Activated naive CD8-positive, alpha-beta T cell treated with anti-CD3 and anti-CD28 coated beads, Interleukin-2, amount 10 ng/mL, durations not matched to agents 7 days and 5 days (primary cell): Measurements from ENCODE around the gene C1QTNF1. TPM values are rescaled to one million over a fixed set of nuclear protein-coding genes. Genes with fewer than 3 reads are reported as not detected.
"Not testable (repeated sequence)": the region's sequence is repeated elsewhere in the genome, so short reads cannot be mapped to it uniquely, and the experiment has no call there.

Experiments used
- ATAC-seq: fragments of 150-1000 bp; cut with Tn5 transposase; one replicate; pipeline ENCODE4 v1.10.0; 2021; ENCODE audit warnings: low read depth, moderate library complexity
- POLR2A ChIA-PET: fragments of 350-600 bp; sonication (Branson Sonifier 250); formaldehyde crosslinking; loops from one replicate; lab custom pipeline; 2021; ENCODE audit warnings: antibody characterized with exemption; lab: Charles Lee
- DNase-seq: peaks from one replicate; pipeline ENCODE4 v3.0.0; 2021
- H3K27ac Mint-ChIP-seq: one replicate; pipeline ENCODE4 v1.8.0; 2022; ENCODE audit warnings: mild to moderate bottlenecking, mixed read lengths
- H3K27me3 Mint-ChIP-seq: one replicate; pipeline ENCODE4 v1.8.0; 2022; ENCODE audit warnings: mild to moderate bottlenecking, moderate library complexity, mixed read lengths
- H3K36me3 Mint-ChIP-seq: one replicate; pipeline ENCODE4 v1.8.0; 2021; ENCODE audit warnings: mild to moderate bottlenecking, mixed read lengths
- H3K4me1 Mint-ChIP-seq: one replicate; pipeline ENCODE4 v1.8.0; 2021; ENCODE audit warnings: mixed read lengths
- H3K4me3 Mint-ChIP-seq: one replicate; pipeline ENCODE4 v1.8.0; 2022; ENCODE audit warnings: mild to moderate bottlenecking, moderate library complexity, mixed read lengths
- H3K9me3 Mint-ChIP-seq: one replicate; pipeline ENCODE4 v1.8.0; 2021; ENCODE audit warnings: mixed read lengths
- total RNA-seq, 2 experiments: library from RNA; stranded (reverse); gene quantifications; one replicate each; pipeline ENCODE4 v1.2.3, GENCODE V29; 2021

The C1QTNF1 gene
- total RNA-seq, 2 experiments from 2014 or later = not detected

GRCh38 chr17:79065105-79065670 is 41.2 kb downstream of the C1QTNF1 start:
- Mint-ChIP-seq H3K27me3 (peaks cover 5% of the 10 kb centered on the region), H3K36me3 (no peaks in the 10 kb centered on the region), H3K27ac (no peak overlapping the region), H3K4me1 (peaks cover 2% of the 10 kb centered on the region), H3K4me3 (no peak overlapping the region), H3K9me3 (no peaks in the 10 kb centered on the region)
- peak; percentile 26 for DNase-seq
- no peak for ATAC-seq
- POLR2A ChIA-PET = no interaction called here

- H3K27ac Mint-ChIP-seq = no peak overlapping the region
- no peaks in the 10 kb centered on the region for H3K9me3 Mint-ChIP-seq
- POLR2A ChIA-PET = no interaction called here
- peaks cover 2% of the 10 kb centered on the region for H3K4me1 Mint-ChIP-seq
- H3K27me3 Mint-ChIP-seq = peaks cover 5% of the 10 kb centered on the region
- no peaks in the 10 kb centered on the region for H3K36me3 Mint-ChIP-seq
- no peak overlapping the region for H3K4me3 Mint-ChIP-seq
- ATAC-seq (no peak), DNase-seq (no peak)
These were observed 43.0 kb downstream of the C1QTNF1 start for GRCh38 chr17:79066963-79067362.

- Mint-ChIP-seq H3K9me3 (no peaks in the 10 kb centered on the region), H3K4me1 (peaks cover 1% of the 10 kb centered on the region), H3K27me3 (peaks cover 2% of the 10 kb centered on the region), H3K36me3 (no peaks in the 10 kb centered on the region), H3K27ac (no peak overlapping the region), H3K4me3 (no peak overlapping the region)
- ATAC-seq (no peak), DNase-seq (peak; percentile 13)
- POLR2A ChIA-PET = no interaction called here
These were observed 46.4 kb downstream of the C1QTNF1 start for GRCh38 chr17:79070266-79070880.

- Mint-ChIP-seq H3K36me3 (no peaks in the 10 kb centered on the region), H3K4me3 (no peak overlapping the region), H3K27ac (no peak overlapping the region), H3K27me3 (peaks cover 2% of the 10 kb centered on the region), H3K4me1 (peaks cover 6% of the 10 kb centered on the region), H3K9me3 (no peaks in the 10 kb centered on the region)
- DNase-seq = peak; percentile 5
- POLR2A ChIA-PET = no interaction called here
- ATAC-seq = no peak
These were observed 47.3 kb downstream of the C1QTNF1 start for GRCh38 chr17:79071161-79071740.

- POLR2A ChIA-PET = no interaction called here
- Mint-ChIP-seq H3K9me3 (no peaks in the 10 kb centered on the region), H3K4me3 (no peak overlapping the region), H3K4me1 (peaks cover 6% of the 10 kb centered on the region), H3K27ac (no peak overlapping the region), H3K36me3 (no peaks in the 10 kb centered on the region), H3K27me3 (no peaks in the 10 kb centered on the region)
- DNase-seq (peak; percentile 20), ATAC-seq (no peak)
These were observed 48.6 kb downstream of the C1QTNF1 start for GRCh38 chr17:79072544-79072943.

- Mint-ChIP-seq H3K4me1 (peaks cover 6% of the 10 kb centered on the region), H3K9me3 (no peaks in the 10 kb centered on the region), H3K4me3 (no peak overlapping the region), H3K27me3 (no peaks in the 10 kb centered on the region), H3K36me3 (no peaks in the 10 kb centered on the region), H3K27ac (no peak overlapping the region)
- DNase-seq (peak; percentile 17), ATAC-seq (no peak)
- POLR2A ChIA-PET = no interaction called here
These were observed 49.2 kb downstream of the C1QTNF1 start for GRCh38 chr17:79073016-79073705.

GRCh38 chr17:79073706-79074088 is 49.7 kb downstream of the C1QTNF1 start:
- Mint-ChIP-seq H3K4me1 (peaks cover 6% of the 10 kb centered on the region), H3K27me3 (no peaks in the 10 kb centered on the region), H3K36me3 (no peaks in the 10 kb centered on the region), H3K27ac (no peak overlapping the region), H3K9me3 (no peaks in the 10 kb centered on the region), H3K4me3 (no peak overlapping the region)
- POLR2A ChIA-PET = no interaction called here
- no peak for ATAC-seq
- DNase-seq = peak; percentile 27

GRCh38 chr17:79074121-79074648 is 50.2 kb downstream of the C1QTNF1 start:
- not testable (repeated sequence) for DNase-seq, H3K4me1 Mint-ChIP-seq, H3K9me3 Mint-ChIP-seq, H3K27me3 Mint-ChIP-seq, H3K36me3 Mint-ChIP-seq, ATAC-seq
- peak overlapping the region; percentile 60 for H3K27ac Mint-ChIP-seq
- POLR2A ChIA-PET = interaction anchor here (0.6 to 1.4 kb wide), 3 partner anchors 9 to 64 kb away, joined by 3 to 8 read pairs (median 3); partner anchors contain the start of gene CANT1
- peak overlapping the region; percentile 64 for H3K4me3 Mint-ChIP-seq

- Mint-ChIP-seq H3K27me3 (no peaks in the 10 kb centered on the region), H3K9me3 (no peaks in the 10 kb centered on the region), H3K36me3 (peaks cover 2% of the 10 kb centered on the region), H3K4me1 (peaks cover 6% of the 10 kb centered on the region), H3K4me3 (peak within 1 kb of the TSS; percentile 87), H3K27ac (peak within 1 kb of the TSS; percentile 77)
- ATAC-seq (peak; percentile 97), DNase-seq (peak; percentile 96)
- POLR2A ChIA-PET = interaction anchor here (0.6 to 1.4 kb wide), 3 partner anchors 8 to 65 kb away, joined by 3 to 8 read pairs (median 3); partner anchors contain the start of gene CANT1
These were observed 50.9 kb downstream of the C1QTNF1 start, which contains the start of gene ENGASE for GRCh38 chr17:79074649-79075445. TSS of gene ENGASE (plus strand) at chr17:79074824. CDS start at chr17:79074945, 121 bp downstream.

- H3K36me3 Mint-ChIP-seq = peaks cover 2% of the 10 kb centered on the region
- ATAC-seq (peak; percentile 29), DNase-seq (no peak)
These were observed 51.4 kb downstream of the C1QTNF1 start for GRCh38 chr17:79075446-79075750.

GRCh38 chr17:79075861-79076406 is 52.0 kb downstream of the C1QTNF1 start:
- Mint-ChIP-seq H3K4me1 (peaks cover 6% of the 10 kb centered on the region), H3K36me3 (peaks cover 5% of the 10 kb centered on the region), H3K27ac (peak overlapping the region; percentile 77), H3K4me3 (peak overlapping the region; percentile 87), H3K9me3 (no peaks in the 10 kb centered on the region), H3K27me3 (no peaks in the 10 kb centered on the region)
- POLR2A ChIA-PET = no interaction called here
- DNase-seq = peak; percentile 19
- ATAC-seq = no peak

More at GRCh38 chr17:79075446-79075750, 51.4 kb downstream of the C1QTNF1 start:
- POLR2A ChIA-PET = interaction anchor here (1.4 kb wide), 1 partner anchor 66 kb away, joined by 8 read pairs; the partner anchor contains the start of gene CANT1
- H3K4me1 Mint-ChIP-seq = peaks cover 6% of the 10 kb centered on the region
- H3K9me3 Mint-ChIP-seq = no peaks in the 10 kb centered on the region
- H3K27ac Mint-ChIP-seq = peak overlapping the region; percentile 77
- H3K27me3 Mint-ChIP-seq = no peaks in the 10 kb centered on the region
- peak overlapping the region; percentile 87 for H3K4me3 Mint-ChIP-seq

- Mint-ChIP-seq H3K36me3 (peaks cover 7% of the 10 kb centered on the region), H3K27me3 (no peaks in the 10 kb centered on the region), H3K4me3 (no peak overlapping the region), H3K4me1 (peaks cover 6% of the 10 kb centered on the region), H3K27ac (no peak overlapping the region), H3K9me3 (no peaks in the 10 kb centered on the region)
- ATAC-seq (no peak), DNase-seq (peak; percentile 14)
- POLR2A ChIA-PET = no interaction called here
These were observed 53.6 kb downstream of the C1QTNF1 start for GRCh38 chr17:79077587-79077986.
